Heart right ventricle (tissue), 16 donors: ENCODE measurements around the gene DEF6. TPM values are rescaled to one million over a fixed set of nuclear protein-coding genes. Genes with fewer than 3 reads are reported as not detected.
"Not testable (repeated sequence)": the region's sequence is repeated elsewhere in the genome, so short reads cannot be mapped to it uniquely, and the experiment has no call there.

Source experiments
- ATAC-seq, 8 donors: fragments of 200-7000 bp; cut with Tn5 transposase; one replicate each; pipeline ENCODE4 v1.9.1; 2020; ENCODE audit warnings: mild to moderate bottlenecking in 8 of 8, moderate library complexity in 8 of 8, moderate number of reproducible peaks in 1 of 8
- DNase-seq, 2 donors: peaks; one replicate each; pipeline ENCODE4 v3.0.0-alpha.2; 2020
- H3K27ac ChIP-seq, 10 donors: fragments of 200-600 bp; sonication (generic) in 2 of 10; one replicate each; pipeline versions ENCODE4 v1.5.0 to v1.8.0; 2020 to 2022; ENCODE audit warnings: mild to moderate bottlenecking in 3 of 10
- H3K27me3 ChIP-seq, 7 donors: fragments of 200-600 bp; one replicate each; pipeline ENCODE4 v1.8.0; 2021 to 2022; ENCODE audit warnings: mild to moderate bottlenecking in 2 of 7
- H3K36me3 ChIP-seq, 9 donors: fragments of 200-600 bp; sonication (generic) in 1 of 9; one replicate each; pipeline versions ENCODE4 v1.5.0 to v1.8.0; 2020 to 2022; ENCODE audit warnings: mild to moderate bottlenecking in 2 of 9
- H3K4me1 ChIP-seq, 9 donors: fragments of 200-600 bp; sonication (generic) in 1 of 9; one replicate each; pipeline versions ENCODE4 v1.5.0 to v1.8.0; 2020 to 2022; ENCODE audit warnings: mild to moderate bottlenecking in 4 of 9
- H3K4me3 ChIP-seq, 10 donors: fragments of 200-600 bp; sonication (generic) in 2 of 10; one replicate each; pipeline versions ENCODE4 v1.5.0 to v1.8.0; 2020 to 2022; ENCODE audit warnings: mild to moderate bottlenecking in 7 of 10, moderate library complexity in 2 of 10
- H3K9me3 ChIP-seq, 11 donors: fragments of 200-600 bp in 10 of 11; sonication (generic) in 2 of 11; one replicate each; pipeline versions ENCODE4 v1.5.0 to v1.8.0; 2013 to 2022; ENCODE audit warnings: mild to moderate bottlenecking in 2 of 11, control low read depth in 1 of 11, moderate library complexity in 1 of 11
- WGBS, 2 donors: extraction: QIAGEN DNeasy Blood & Tissue Kit; methylation state at CpG; one replicate each; pipeline ENCODE4 v1.1.7; 2013; ENCODE audit warnings: inconsistent platforms in 1 of 2; 5-methylcytosine and 5-hydroxymethylcytosine counted together
- intact Hi-C, 10 donors: fragments of 100-400 bp; cut with DNase I; formaldehyde crosslinking; loops; one replicate each; pipeline versions ENCODE4 v1.11.1 to v1.14.2; 2022
- polyA plus RNA-seq, 2 donors: library from polyadenylated mRNA; stranded (reverse); fragments of 200-250 nt; gene quantifications; one replicate each; pipeline ENCODE4 v1.2.3, GENCODE V29; 2013
- total RNA-seq, 10 donors: library from RNA; stranded (reverse); fragmentation: NEBNext Ultra II Directional in 3 of 10; extraction: Animal tissue kit (Norgen Biotek cat#: 25700) in 3 of 10; gene quantifications; one replicate each; pipeline versions ENCODE4 v1.2.1 to v1.2.4, GENCODE V29; 2021 to 2023
- TF ChIP-seq, protein P1 (sequence below), 9 donors: fragments of 200-600 bp; sonication (generic) in 2 of 9; IDR thresholded peaks; one replicate each; pipeline versions ENCODE4 v1.5.0 to v1.8.0; 2021 to 2022; ENCODE audit warnings: antibody characterized with exemption in 9 of 9, mild to moderate bottlenecking in 5 of 9, moderate library complexity in 1 of 9
- donor health status: Arrhythmogenic right ventricular cardiomyopathy.
- donor health status: ischemic (EF 13 %, LVEDD 7.1; RV severe dilation, severe dysfunction).
- donor health status: healthy with polysubstance abuse.
- donor health status: DM: no; HTN: yes; CAD: no.
- donor health status: DM: no; HTN: no; CAD: no.
- donor health status: ischemic (EF 25% LVEDD 6.9; RV normal size, moderate dysfunction).
- donor health status: ischemic (EF 25% LVEDD 5.7; RV mildly dilated, moderate dysfunction).
- donor health status: healthy.
- donor health status: DM: yes; HTN: yes; CAD: no.
- donor health status: Ischemic cardiomyopathy.
- donor health status: ischemic (EF 35%, LVEDD 5.7; RV mildly dilated, moderate dysfunction).
- donor health status: nonischemic (EF 11% LVEDD 7.7; RV severe dilation, severe dysfunction).
- donor health status: DM: yes; HTN: yes; CAD: no.
- donor health status: PGD.
- donor health status: ischemic (EF 29% LVEDD 5.4; RV normal size, mild dysfunction).
- donor health status: nonischemic (EF 23%, LVEDD 6.1; RV moderate dilation, normal function).

DEF6 gene
- total and polyA plus RNA-seq, 12 donors, result 0.62 to 8.8 (median 0.99) TPM

DNA sequence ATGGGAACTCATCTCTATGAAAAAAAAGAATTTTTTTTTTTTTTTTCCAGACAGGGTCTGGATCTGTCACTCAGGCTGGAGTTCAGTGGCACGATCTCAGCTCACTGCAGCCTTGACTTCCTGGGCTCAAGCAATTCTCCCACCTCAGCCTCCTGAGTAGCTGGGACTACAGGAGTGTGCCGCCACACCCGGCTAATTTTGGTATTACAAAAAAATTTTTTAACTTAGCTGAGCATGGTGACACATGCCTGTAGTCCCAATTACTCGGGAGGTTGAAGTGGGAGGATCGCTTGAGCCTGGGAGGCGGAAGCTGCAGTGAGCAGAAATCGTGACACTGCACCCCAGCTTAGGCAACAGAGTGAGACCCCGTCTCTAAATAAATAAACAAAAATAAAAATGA lies 7.5 kb downstream of the DEF6 start:
- TF ChIP-seq, protein P1, sequence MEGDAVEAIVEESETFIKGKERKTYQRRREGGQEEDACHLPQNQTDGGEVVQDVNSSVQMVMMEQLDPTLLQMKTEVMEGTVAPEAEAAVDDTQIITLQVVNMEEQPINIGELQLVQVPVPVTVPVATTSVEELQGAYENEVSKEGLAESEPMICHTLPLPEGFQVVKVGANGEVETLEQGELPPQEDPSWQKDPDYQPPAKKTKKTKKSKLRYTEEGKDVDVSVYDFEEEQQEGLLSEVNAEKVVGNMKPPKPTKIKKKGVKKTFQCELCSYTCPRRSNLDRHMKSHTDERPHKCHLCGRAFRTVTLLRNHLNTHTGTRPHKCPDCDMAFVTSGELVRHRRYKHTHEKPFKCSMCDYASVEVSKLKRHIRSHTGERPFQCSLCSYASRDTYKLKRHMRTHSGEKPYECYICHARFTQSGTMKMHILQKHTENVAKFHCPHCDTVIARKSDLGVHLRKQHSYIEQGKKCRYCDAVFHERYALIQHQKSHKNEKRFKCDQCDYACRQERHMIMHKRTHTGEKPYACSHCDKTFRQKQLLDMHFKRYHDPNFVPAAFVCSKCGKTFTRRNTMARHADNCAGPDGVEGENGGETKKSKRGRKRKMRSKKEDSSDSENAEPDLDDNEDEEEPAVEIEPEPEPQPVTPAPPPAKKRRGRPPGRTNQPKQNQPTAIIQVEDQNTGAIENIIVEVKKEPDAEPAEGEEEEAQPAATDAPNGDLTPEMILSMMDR (IDR thresholded peaks at IDR 0.05), result no peak
- H3K4me3 ChIP-seq, result no peak overlapping the region
- no peak overlapping the region for H3K27ac ChIP-seq
- peaks cover 0 to 51% (median 4%) of the 10 kb centered on the region in 9 donors for H3K4me1 ChIP-seq
- intact Hi-C loops, result no loop called here
- no peaks in the 10 kb centered on the region for H3K27me3 ChIP-seq
- H3K9me3 ChIP-seq, result no peaks in the 10 kb centered on the region
- 93 to 94% methylated on average over 8 of the region's 8 CpGs for WGBS, 2 donors
- DNase-seq (no peak), ATAC-seq (no peak)
- peaks cover 0 to 27% (median 0%) of the 10 kb centered on the region in 9 donors for H3K36me3 ChIP-seq

DNA sequence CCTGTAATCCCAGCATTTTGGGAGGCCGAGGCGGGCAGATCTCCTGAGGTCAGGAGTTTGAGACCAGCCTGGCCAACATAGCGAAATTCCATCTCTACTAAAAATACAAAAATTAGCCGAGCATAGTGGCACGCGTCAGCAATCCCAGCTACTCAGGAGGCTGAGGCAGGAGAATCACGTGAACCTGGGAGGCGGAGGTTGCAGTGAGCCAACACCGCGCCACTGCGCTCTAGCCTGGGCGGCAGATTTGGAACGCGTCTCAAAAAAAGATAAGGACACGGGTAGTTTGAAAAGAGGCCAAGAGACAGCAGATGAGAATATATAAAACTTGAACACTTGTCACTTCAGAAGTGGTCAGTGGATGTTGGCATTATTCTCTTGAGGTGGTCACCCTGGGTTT lies 9.5 kb downstream of the DEF6 start:
- ATAC-seq, result not testable (repeated sequence)
- 72 to 73% methylated on average over 15 of the region's 15 CpGs for WGBS, 2 donors

DNA sequence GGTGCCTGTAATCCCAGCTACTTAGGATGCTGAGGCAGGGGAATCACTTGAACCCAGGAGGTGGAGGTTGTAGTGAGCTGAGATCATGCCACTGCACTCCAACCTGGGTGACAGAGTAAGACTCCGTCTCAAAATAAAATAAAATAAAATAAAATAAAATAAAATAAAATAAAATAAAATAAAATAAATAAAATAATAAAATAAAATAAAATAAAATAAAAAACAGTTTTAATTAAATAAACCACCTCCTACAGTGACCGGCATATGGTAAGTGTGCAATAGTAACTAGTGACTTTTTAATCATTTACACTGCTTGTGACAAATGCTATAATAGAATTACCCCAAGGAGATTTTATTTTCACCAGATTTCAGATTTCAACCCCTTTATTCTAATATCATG lies 10.9 kb downstream of the DEF6 start:
- 97 to 100% methylated on average over 2 of the region's 2 CpGs for WGBS, 2 donors
- DNase-seq, H3K9me3 ChIP-seq, ATAC-seq, H3K27me3 ChIP-seq, intact Hi-C loops, H3K27ac ChIP-seq, H3K4me3 ChIP-seq: not testable (repeated sequence)
- Histone ChIP-seq H3K36me3 (peaks cover 0 to 37% (median 0%) of the 10 kb centered on the region in 9 donors), H3K4me1 (peaks cover 0 to 50% (median 0%) of the 10 kb centered on the region in 9 donors)

More for the DNA sequence above, 9.5 kb downstream of the DEF6 start:
- DNase-seq, H3K4me3 ChIP-seq, H3K27ac ChIP-seq, H3K27me3 ChIP-seq, intact Hi-C loops, H3K9me3 ChIP-seq: not testable (repeated sequence)
- H3K36me3 ChIP-seq, result peaks cover 0 to 28% (median 0%) of the 10 kb centered on the region in 9 donors
- peaks cover 0 to 51% (median 4%) of the 10 kb centered on the region in 9 donors for H3K4me1 ChIP-seq

DNA sequence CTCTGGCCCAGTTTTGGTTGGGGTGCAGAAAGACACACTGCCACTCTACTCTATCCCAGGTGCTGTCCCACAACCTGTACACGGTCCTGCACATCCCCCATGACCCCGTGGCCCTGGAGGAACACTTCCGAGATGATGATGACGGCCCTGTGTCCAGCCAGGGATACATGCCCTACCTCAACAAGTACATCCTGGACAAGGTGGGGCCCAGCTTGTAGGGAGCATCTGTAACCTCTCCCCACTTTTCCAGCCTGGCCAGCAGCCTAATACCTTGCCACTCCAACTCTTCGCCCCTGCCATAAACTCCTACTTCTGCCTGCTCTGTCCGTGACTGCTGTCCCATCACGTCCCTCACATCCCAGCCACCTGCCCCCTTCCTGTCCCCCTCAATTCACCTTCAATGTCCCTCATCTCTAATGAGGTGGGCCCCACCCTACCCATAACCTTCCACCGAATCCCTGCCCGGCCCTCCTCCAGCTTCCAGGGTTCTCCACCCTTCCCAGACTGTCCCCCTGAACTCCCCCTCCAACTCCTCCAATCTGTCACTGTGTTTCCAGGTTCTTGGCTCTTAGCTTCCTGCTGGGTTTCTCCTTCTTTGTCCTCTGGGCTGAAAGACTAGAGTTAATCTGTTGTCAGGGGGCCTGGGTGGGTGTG lies 12.1 kb downstream of the DEF6 start:
- peak in 1 of 8 donors; percentile 41 for ATAC-seq
- DNase-seq, result no peak
- H3K27me3 ChIP-seq, result no peaks in the 10 kb centered on the region
- TF ChIP-seq, protein P1 (IDR thresholded peaks at IDR 0.05), result no peak
- no peak overlapping the region for H3K4me3 ChIP-seq
- intact Hi-C loops, result no loop called here
- peak overlapping the region in 1 of 10 donors; percentile 81 for H3K27ac ChIP-seq
- no peaks in the 10 kb centered on the region for H3K9me3 ChIP-seq
- peaks cover 0 to 47% (median 0%) of the 10 kb centered on the region in 9 donors for H3K4me1 ChIP-seq
- peaks cover 0 to 31% (median 0%) of the 10 kb centered on the region in 9 donors for H3K36me3 ChIP-seq
- WGBS, 2 donors, result 89 to 92% methylated on average over 9 of the region's 9 CpGs

DNA sequence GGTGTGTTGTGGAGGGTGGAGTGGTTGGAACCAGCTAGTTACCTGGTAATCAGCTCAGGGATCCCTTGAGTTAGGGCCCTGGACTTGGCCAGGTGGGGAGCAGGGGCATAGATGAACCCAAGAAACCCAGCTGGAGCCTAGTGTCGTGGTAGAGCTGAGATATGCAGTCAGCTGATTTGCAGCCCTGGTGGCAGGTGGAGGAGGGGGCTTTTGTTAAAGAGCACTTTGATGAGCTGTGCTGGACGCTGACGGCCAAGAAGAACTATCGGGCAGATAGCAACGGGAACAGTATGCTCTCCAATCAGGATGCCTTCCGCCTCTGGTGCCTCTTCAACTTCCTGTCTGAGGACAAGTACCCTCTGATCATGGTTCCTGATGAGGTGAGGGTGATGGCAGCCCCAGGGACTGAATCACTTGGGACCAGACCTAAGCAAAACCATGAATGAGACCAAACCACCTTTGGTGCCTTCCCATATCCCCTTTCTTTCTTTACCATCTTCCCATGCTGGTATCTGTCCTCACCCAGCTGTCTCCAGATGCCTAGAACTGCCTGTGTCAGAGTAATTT lies 12.7 kb downstream of the DEF6 start:
- TF ChIP-seq, protein P1 (IDR thresholded peaks at IDR 0.05), result no peak
- no peak for DNase-seq
- Histone ChIP-seq H3K27me3 (no peaks in the 10 kb centered on the region), H3K9me3 (no peaks in the 10 kb centered on the region), H3K4me3 (no peak overlapping the region), H3K36me3 (peaks cover 0 to 29% (median 0%) of the 10 kb centered on the region in 9 donors), H3K27ac (peak overlapping the region in 1 of 10 donors; percentile 81), H3K4me1 (peaks cover 0 to 42% (median 0%) of the 10 kb centered on the region in 9 donors)
- intact Hi-C loops, result no loop called here
- peak in 1 of 8 donors; percentile 27 for ATAC-seq
- 71 to 84% methylated on average over 6 of the region's 6 CpGs for WGBS, 2 donors
